DMS 273 treated with DMSO at 0.1 percent for 48 hours (cell line): Measurements from ENCODE around the gene MYLK3.

ENCODE experiments used
- DNase-seq: peaks from one replicate; lab custom pipeline; 2025; lab: John Stamatoyannopoulos, UW

MYLK3 gene

DNA sequence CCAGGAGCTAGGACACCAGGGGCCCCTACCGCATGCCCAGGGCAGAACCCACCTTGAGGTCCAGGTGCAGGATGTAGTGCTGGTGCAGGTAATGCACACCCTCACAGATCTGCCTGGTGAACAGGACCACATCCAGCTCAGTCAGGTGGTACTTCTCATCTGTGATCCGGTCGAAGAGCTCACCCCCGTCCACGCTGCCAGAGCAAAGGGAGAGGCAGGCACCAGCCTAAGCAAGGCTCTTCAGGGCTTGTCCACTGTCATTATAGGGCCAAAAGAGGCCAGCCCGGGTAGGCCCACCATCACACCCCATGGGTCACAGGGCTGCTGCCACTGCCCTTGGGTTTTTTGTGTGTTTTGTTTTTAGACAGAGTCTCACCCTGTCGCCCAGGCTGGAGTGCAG lies 21.0 kb downstream of the MYLK3 start:
- DNase-seq, result no peak

- no peak for DNase-seq
These were observed 26.3 kb downstream of the MYLK3 start for GRCh38 chr16:46721885-46722284.

- DNase-seq, result no peak
These were observed 27.5 kb downstream of the MYLK3 start for GRCh38 chr16:46720619-46721018.

DNA sequence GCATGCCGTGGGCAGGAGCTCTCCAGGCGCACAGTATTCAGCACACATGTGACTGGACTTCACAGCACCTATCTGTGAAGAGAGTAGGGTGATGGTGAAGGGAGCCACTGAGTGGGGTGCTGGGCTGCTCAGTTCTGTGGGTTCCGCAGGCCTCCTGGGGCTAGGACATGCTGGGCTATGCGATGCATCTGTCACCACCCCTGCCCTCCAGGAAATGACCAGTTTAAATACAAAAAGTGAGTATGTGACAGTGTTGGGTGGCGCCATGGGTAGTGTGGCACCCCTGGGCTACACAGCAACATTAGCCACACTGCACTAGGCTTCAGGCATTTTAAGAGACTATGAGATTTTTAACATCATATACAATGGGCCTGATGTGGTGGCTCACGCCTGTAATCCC lies 28.6 kb downstream of the MYLK3 start:
- no peak for DNase-seq

GRCh38 chr16:46718214-46718613 lies 29.9 kb downstream of the MYLK3 start:
- DNase-seq, result no peak

GRCh38 chr16:46717692-46718091 lies 30.5 kb downstream of the MYLK3 start:
- DNase-seq, result no peak

DNA sequence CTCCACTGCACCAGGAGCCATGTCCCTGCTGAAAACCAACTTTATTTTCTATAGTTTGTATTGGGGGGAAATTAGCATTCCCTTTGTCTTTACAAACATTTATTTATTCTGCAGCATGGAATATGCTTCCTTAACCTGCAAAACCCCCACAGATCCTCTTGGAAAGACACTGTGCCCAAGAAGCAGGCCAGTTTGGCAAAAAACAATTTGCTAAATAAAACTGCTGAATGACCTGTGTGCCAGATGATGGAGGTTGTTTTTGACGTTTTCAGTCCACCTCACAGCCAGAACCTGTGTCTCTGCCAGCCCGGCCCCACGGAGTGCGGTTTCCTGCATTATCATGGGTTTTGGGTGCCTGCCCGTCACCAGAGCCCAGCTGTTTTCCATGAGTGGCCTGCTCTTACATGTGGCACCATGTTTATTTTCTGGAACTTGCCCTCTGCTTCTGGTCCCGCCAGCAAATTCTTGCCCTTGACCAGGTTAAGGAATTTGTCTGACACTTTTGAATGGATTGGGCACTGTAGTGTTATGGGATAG lies 32.3 kb downstream of the MYLK3 start:
- DNase-seq, result no peak

DNA sequence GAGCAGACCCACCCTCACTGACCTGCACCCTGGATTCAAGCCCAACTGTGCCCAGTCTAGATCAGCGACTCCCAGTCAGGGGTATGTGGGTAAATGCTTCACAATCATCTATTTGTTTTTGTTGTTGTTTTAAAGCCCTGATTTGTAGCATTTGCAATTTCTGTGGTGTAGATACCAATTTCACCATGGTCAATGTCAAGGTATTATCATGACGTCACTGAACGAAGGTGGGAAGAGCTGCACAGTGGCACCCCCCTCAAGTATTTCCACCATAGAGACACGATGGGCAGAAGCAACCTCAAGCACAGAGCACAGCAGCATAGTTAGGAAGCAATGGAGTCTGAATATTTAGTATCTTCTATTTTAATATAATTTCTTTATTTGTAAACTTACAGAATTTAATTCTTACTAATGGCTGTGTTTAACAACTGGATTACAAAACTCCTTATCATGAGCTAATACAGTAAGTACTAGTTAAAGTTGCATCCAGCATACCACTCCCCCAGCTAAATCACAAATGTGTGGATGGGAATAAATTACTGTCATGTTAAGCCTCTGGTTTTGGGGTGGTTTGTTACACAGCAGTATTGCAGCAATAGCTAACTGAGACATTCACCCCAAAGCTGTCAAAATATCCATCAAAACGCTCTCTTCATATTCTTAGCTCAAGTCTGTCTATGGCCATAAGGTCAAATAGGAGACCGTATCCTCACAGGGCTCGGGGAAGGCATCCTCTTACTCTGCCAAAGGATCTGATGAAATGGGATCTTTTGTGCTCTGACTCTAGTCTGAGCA lies 33.1 kb downstream of the MYLK3 start:
- no peak for DNase-seq

GRCh38 chr16:46713634-46714033 lies 34.5 kb downstream of the MYLK3 start:
- DNase-seq, result no peak

DNA sequence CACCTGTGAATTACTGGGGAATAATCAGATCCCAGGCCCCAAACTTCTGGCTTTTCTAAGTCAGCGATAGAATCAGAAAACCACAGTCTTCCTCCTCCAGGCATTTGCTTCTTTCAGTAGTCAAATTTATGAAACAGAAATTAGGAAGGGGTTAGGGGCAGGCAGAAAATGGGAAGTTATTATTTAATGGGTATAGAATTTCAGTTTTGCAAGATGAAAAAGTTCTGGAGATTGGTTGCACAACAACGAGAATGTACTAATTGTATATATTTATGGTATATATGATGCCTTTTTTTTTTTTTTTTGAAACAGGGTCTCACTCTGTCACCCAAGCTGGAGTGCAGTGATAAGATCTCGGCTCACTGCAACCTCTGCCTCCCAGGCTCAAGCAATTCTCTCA lies 35.2 kb downstream of the MYLK3 start:
- no peak for DNase-seq

DNA sequence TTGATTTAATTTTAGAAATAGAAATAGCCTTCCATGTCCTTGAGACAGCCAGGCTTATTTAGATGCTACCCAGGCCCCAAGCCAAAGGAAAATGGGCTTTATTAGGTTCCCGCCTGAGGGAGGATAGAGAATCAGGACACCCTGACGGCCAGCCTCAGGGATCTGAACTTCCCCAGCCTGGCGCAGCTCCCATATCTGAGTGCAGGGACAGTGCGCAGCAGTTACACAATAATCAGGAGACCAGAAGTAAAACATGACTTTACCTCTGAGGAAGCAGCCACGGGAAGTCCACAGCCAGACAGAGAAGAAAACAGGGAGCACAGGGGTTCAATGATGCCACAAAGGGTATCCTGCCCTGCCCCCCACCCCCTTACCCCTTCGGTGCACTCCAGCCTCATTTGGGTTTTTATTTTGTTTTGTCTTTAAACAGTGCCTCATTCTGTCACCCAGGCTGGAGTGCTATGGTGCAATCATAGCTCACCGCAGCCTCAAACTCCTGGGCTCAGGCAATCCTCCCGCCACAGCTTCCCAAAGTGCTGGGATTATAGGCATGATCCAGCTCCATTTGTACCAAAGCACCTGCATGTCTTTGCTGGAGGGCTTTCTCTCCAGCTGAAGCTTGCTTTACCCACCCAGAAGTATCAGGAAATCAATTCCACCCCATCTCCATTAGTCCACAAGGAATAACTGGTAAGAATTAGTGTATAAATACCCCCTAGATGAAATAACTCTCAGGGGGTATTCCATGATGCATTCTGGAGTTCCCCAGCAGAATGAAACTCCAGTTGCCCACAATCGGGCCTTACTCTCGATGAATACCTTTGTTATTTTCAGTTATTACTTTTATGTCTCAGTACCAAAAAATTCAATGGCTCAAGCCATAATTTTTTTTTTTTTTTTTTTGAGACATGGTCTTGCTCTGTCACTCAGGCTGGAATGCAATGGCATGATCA lies 36.8 kb downstream of the MYLK3 start:
- no peak for DNase-seq

DNA sequence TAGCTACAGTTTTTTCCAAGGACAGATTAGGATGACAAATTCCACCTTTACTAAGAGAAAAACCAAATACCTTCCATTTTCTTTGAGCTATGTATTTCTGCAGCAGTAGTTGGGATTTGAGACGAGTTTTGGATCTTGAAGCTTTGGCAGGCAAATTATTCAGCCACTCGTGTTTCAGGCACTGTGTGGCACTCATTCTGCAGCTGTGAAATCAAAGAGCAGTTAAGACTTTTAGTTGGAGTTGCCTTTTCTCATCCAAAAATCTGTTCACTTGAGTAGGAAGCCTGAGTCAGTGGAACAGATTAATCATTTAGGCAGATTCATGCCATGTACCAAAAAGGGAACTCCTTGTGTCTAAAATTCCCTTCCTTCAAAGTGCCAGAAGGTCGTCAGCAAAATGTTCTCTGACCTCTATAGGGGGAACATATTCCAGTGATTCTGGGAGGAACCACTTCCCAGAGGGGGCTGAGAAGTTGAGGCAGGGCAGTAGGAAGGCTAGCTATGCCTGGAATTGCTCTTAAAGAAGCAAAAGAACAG lies 38.6 kb downstream of the MYLK3 start:
- DNase-seq, result no peak

DNA sequence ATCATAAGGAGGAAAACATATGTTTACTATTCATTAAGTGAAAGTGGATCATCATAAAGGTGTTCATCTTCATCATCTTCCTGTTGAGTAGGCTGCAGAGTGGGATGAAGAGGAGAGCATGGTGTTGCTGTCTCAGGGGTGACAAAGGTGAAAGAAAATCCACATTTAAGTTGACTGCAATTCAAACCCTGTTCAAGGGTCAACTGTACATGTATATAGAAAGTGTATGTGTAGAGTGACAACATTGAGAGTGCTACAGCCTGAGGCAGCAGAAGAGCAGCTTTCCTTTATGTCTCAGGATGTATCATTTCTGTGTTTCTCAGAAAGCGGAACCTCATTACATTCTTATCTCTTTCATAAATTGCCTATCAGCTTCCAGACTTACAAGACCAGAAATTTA lies 41.5 kb downstream of the MYLK3 start:
- no peak for DNase-seq

DNA sequence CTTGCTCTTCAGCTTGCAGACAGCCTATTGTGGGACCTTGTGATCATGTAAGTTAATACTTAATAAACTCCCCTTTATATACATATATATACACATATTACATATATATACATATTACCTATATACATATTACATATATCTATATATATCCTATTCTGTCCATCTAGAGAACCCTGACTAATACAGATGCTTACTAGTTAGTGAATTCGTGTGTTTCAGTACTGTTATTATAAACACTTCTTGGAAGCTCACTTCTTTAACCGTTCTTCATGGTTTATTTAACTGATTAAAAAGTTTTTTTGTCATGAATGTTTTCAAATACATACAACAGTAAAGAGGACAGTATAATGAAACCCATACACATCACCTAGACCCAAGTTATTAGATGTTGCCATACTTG lies 46.1 kb downstream of the MYLK3 start:
- DNase-seq, result no peak

GRCh38 chr16:46701615-46702014 lies 46.5 kb downstream of the MYLK3 start:
- no peak for DNase-seq

DNA sequence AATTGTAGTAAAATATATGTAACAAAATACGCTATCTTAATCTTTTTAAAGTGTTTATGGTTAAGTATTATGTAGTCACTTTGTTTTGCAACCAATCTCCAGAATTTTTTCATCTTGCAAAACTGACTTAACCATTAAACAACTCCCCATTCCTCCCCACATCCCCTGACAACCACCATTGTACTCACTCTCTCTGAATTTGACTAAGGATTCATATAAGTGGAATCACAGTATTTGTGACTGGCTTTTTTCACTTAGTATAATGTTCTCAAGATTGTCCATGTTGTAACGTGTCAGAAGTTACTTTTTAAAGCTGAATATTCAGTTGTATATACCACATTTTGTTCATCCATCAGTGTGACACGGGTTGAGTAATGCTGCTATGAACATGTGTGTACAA lies 48.1 kb downstream of the MYLK3 start:
- no peak for DNase-seq

GRCh38 chr16:46696957-46697356 lies 51.2 kb downstream of the MYLK3 start:
- no peak for DNase-seq

- DNase-seq, result no peak
These were observed 52.2 kb downstream of the MYLK3 start for GRCh38 chr16:46695937-46696336.

DNA sequence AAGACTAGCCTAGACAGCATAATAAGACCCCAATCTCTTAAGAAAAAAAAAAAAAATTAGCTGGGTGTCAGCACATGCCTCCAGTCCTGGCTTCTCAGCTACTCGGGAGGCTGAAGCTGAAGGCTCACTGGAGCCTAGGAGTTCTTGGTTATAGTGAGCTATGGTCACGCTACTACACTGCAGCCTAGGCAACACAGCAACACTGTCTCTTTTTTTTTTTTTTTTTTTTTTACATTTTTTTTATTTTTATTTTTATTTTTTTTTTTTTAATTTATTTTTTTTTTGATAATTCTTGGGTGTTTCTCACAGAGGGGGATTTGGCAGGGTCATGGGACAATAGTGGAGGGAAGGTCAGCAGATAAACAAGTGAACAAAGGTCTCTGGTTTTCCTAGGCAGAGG lies 54.5 kb downstream of the MYLK3 start:
- no peak for DNase-seq

DNA sequence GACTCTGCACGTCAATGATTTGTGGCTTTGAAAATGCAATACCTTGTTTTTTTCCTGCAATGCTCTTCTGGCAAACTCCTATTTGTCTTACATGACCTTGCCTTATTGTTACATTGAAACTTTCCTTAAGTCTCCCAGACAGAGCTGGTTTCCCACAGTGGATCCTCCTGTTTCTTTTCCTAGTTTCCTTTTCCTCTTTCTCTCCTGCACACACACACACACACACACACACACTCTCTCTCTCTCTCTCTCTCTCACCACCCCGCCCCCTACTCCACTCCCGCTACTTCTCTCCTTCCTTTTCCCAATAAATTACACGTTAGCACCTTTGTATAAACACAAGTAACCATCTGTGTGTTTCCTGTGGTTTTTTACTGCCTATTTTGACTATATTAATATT lies 56.4 kb downstream of the MYLK3 start:
- no peak for DNase-seq

- DNase-seq, result no peak
These were observed 57.6 kb downstream of the MYLK3 start for GRCh38 chr16:46690281-46691178.
